ENCODE data around the gene TEX264. TPM values are rescaled to one million over a fixed set of nuclear protein-coding genes. Genes with fewer than 3 reads are reported as not detected.

TEX264 gene
- total RNA-seq, 5 donors from 2014 or later (not counting 1 experiment from before 2014, with no cell fraction given), result 35.9 to 51.0 (median 47.0) TPM

DNA sequence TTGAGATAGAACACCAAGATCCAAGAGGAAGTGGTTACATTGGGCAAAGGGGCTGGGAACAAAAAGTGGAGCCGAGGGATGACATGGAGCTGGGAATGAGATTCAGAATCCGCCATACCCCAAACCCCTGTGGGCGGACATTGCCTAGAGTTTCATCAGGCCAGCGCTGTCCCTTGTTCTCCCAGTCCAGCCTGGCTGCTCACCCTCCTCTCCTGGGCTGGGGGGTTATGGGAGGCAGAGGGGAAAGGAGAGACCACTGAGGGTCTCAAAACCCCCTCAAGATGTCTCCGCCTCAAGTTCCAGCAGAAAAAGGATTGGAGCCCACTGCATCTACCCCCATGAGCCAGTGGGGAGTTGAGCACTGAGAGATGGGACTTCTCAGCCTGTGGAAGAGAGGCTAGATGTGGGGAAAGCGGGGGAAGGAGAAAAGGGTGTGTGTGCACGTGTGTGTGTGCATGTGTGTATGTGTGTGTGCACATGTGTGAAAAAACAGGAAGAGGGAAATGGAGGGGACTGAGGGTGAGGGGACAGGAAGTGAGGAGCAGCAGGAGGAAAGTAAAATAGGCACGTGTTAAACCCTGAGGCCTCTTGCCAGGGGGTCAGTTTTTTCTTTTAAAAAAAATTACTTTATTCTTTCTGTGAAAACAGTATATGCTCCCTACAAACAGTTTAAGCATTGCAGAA, 50.2 kb downstream of the TEX264 start:
- ChIA-PET POLR2A (no interaction called here), CTCF (no interaction called here)
- peaks cover 7 to 33% of the 10 kb centered on the region in 2 experiments for H3K4me1 ChIP-seq (ENCODE audit: control insufficient read depth in 1 of 2, extremely low read depth in 1 of 2, insufficient read depth in 2 of 2, low read length in 2 of 2)
- peaks cover 0 to 3% of the 10 kb centered on the region in 2 experiments for H3K27me3 ChIP-seq (replicated peaks in 1 of 2; ENCODE audit: control insufficient read depth in 2 of 2, extremely low read depth in 1 of 2, insufficient read depth in 2 of 2, low read length in 1 of 2)
- 80% methylated on average over 2 of the region's 8 CpGs for WGBS (ENCODE audit: insufficient coverage)
- ATAC-seq (replicated peaks in 1 of 4) (peak in 1 of 4 experiments; percentile 33), DNase-seq (no peak)
- no peaks in the 10 kb centered on the region for H3K9me3 ChIP-seq
- no peak overlapping the region for H3K4me3 ChIP-seq (ENCODE audit: control insufficient read depth in 1 of 2, extremely low read depth in 1 of 2, low read length in 1 of 2)
- peaks cover 27 to 38% (median 35%) of the 10 kb centered on the region in 3 donors for H3K4me1 Mint-ChIP-seq
- no peaks in the 10 kb centered on the region for H3K36me3 Mint-ChIP-seq
- H3K27ac Mint-ChIP-seq, result peak overlapping the region; percentile 76 to 89
- no peaks in the 10 kb centered on the region for H3K27me3 Mint-ChIP-seq
- no peak overlapping the region for H3K4me3 Mint-ChIP-seq
- H3K9me3 Mint-ChIP-seq, result no peaks in the 10 kb centered on the region
- no peaks in the 10 kb centered on the region for H3K36me3 ChIP-seq (ENCODE audit: control insufficient read depth in 2 of 2, extremely low read depth in 1 of 2, insufficient read depth in 1 of 2, low read length in 1 of 2)
- no peak overlapping the region for H3K27ac ChIP-seq (ENCODE audit: low read length)

DNA sequence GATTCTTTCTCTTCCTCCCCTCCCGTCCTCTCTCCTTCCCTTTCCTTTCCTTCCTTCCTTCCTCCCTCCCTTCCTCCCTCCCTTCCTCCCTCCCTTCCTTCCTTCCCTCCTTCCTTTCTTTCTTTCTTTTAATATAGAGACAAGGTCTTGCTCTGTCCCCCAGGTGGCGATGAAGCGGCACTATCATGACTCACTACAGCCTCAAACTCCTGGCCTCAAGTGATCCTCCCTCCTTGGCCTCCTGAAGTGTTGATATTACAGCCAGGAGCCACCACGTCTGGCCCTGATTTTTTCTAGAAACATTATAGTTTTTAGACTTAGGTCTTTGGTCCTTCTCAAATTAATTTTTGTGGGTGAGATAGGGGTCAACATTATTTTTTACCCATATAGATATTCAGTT, 51.3 kb downstream of the TEX264 start:
- ChIA-PET POLR2A (no interaction called here), CTCF (no interaction called here)
- ATAC-seq (replicated peaks in 1 of 4) (no peak), DNase-seq (no peak)
- peak overlapping the region in 1 of 2 donors; percentile 76 for H3K27ac Mint-ChIP-seq
- Histone ChIP-seq H3K27ac (ENCODE audit: low read length) (no peak overlapping the region), H3K4me3 (ENCODE audit: control insufficient read depth in 1 of 2, extremely low read depth in 1 of 2, low read length in 1 of 2) (no peak overlapping the region), H3K4me1 (ENCODE audit: control insufficient read depth in 1 of 2, extremely low read depth in 1 of 2, insufficient read depth in 2 of 2, low read length in 2 of 2) (peaks cover 7 to 33% of the 10 kb centered on the region in 2 experiments), H3K36me3 (ENCODE audit: control insufficient read depth in 2 of 2, extremely low read depth in 1 of 2, insufficient read depth in 1 of 2, low read length in 1 of 2) (no peaks in the 10 kb centered on the region), H3K9me3 (no peaks in the 10 kb centered on the region), H3K27me3 (replicated peaks in 1 of 2; ENCODE audit: control insufficient read depth in 2 of 2, extremely low read depth in 1 of 2, insufficient read depth in 2 of 2, low read length in 1 of 2) (peaks cover 0 to 3% of the 10 kb centered on the region in 2 experiments)
- H3K4me1 Mint-ChIP-seq, result peaks cover 27 to 38% (median 33%) of the 10 kb centered on the region in 3 donors
- no peaks in the 10 kb centered on the region for H3K9me3 Mint-ChIP-seq
- H3K27me3 Mint-ChIP-seq, result no peaks in the 10 kb centered on the region
- H3K4me3 Mint-ChIP-seq, result no peak overlapping the region
- WGBS (ENCODE audit: insufficient coverage), result no CpG with 5 or more reads among the region's 4 CpGs
- no peaks in the 10 kb centered on the region for H3K36me3 Mint-ChIP-seq

DNA sequence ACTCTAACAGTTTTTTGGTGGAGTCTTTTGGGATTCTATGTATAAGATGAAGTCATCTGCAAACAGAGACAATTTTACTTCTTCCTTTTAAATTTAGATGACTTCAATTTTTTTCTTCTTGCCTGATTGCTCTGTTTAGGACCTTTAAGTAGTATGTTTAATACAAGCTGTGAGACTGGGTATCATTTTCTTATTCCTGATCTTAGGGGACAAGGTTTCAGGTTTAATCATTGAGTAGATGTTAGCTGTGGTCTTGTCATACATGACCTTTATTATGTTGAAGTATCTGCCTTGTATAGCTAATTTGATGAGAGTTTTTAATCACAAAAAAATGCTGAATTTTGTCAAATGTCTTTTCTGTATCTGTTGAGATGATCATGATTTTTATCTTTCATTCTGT, 56.4 kb downstream of the TEX264 start:
- DNase-seq, result no peak
- Histone ChIP-seq H3K36me3 (ENCODE audit: control insufficient read depth in 2 of 2, extremely low read depth in 1 of 2, insufficient read depth in 1 of 2, low read length in 1 of 2) (no peaks in the 10 kb centered on the region), H3K4me1 (ENCODE audit: control insufficient read depth in 1 of 2, extremely low read depth in 1 of 2, insufficient read depth in 2 of 2, low read length in 2 of 2) (no peaks in the 10 kb centered on the region), H3K27me3 (replicated peaks in 1 of 2; ENCODE audit: control insufficient read depth in 2 of 2, extremely low read depth in 1 of 2, insufficient read depth in 2 of 2, low read length in 1 of 2) (no peaks in the 10 kb centered on the region), H3K9me3 (no peaks in the 10 kb centered on the region), H3K27ac (ENCODE audit: low read length) (no peak overlapping the region), H3K4me3 (ENCODE audit: control insufficient read depth in 1 of 2, extremely low read depth in 1 of 2, low read length in 1 of 2) (no peak overlapping the region)
- Mint-ChIP-seq H3K27ac (no peak overlapping the region), H3K4me1 (peaks cover under 1 to 1% (median 1%) of the 10 kb centered on the region in 3 donors), H3K36me3 (no peaks in the 10 kb centered on the region), H3K9me3 (no peaks in the 10 kb centered on the region), H3K27me3 (no peaks in the 10 kb centered on the region), H3K4me3 (no peak overlapping the region)
- ChIA-PET CTCF (no interaction called here), POLR2A (no interaction called here)
- no peak for ATAC-seq (replicated peaks in 1 of 4)

DNA sequence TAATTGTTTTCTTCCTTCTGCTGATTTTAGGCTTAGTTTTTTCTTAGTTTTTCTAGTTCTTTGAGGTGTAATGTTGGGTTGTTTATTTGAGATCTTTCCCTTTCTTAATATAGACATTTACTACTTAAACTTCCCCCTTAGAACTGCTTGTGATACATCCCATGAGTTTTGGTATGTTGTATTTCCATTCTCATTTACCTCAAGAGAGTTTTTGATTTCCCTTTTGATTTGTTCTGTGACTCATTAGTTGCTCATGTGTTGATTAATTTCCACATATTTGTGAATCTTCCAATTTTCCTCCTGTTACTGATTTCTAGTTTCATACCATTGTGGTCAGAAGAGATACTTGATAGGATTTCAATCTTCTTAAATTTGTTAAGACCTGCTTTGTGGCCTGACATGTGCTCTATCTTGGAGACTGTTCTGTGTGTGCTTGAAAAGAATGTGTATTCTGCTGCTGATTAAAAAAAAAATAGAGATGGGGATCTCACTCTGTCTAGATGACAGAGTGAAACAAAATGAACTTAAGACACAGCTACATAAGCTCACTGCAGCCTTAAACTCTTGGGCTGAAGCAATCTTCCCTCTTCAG, 58.1 kb downstream of the TEX264 start:
- ChIA-PET POLR2A (no interaction called here), CTCF (no interaction called here)
- H3K4me1 ChIP-seq (ENCODE audit: control insufficient read depth in 1 of 2, extremely low read depth in 1 of 2, insufficient read depth in 2 of 2, low read length in 2 of 2), result no peaks in the 10 kb centered on the region

DNA sequence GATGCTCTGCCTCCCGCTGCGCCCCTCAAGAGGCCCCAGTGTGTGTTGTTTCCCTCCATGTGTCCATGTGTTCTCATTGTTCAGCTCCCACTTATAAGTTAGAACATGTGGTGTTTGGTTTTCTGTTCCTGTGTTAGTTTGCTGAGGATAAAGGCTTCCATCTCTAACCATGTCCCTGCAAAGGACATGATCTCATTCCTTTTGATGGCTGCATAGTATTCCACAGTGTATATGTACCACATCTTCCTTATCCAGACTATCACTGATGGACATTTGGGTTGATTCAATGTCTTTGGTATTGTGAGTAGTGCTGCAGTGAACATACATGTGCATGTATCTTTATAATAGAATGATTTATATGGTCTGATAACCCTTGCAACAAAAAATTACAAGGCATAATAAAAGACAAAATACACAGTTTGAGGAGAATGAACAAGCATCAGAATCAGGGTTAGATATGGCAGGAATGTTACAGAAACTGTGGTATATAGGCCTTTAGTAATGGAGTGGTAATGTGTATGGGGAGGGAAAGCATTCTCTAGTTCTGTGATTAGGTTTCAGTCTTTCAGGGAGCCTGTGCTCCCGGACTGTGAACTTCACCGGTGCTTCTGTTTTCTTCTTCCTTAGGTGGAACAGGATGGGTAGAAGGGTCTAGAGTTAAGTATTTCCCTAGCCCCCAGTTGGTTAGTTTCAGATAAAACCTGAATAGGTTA, 63.0 kb downstream of the TEX264 start:
- DNase-seq (no peak), ATAC-seq (replicated peaks in 1 of 4) (no peak)
- H3K9me3 Mint-ChIP-seq, result no peaks in the 10 kb centered on the region
- peaks cover 7 to 16% (median 10%) of the 10 kb centered on the region in 3 donors for H3K4me1 Mint-ChIP-seq
- H3K27ac ChIP-seq (ENCODE audit: low read length), result no peak overlapping the region
- H3K4me3 Mint-ChIP-seq, result no peak overlapping the region
- ChIA-PET POLR2A (interaction anchor here in 1 of 2 donors (0.6 kb wide), 1 partner anchor 1068 kb away, joined by 5 read pairs; no protein-coding TSS in a partner anchor), CTCF (no interaction called here)
- no peak overlapping the region for H3K4me3 ChIP-seq (ENCODE audit: control insufficient read depth in 1 of 2, extremely low read depth in 1 of 2, low read length in 1 of 2)
- WGBS (ENCODE audit: insufficient coverage), result 58% methylated on average over 2 of the region's 4 CpGs
- peaks cover 0 to 4% of the 10 kb centered on the region in 2 experiments for H3K4me1 ChIP-seq (ENCODE audit: control insufficient read depth in 1 of 2, extremely low read depth in 1 of 2, insufficient read depth in 2 of 2, low read length in 2 of 2)
- no peaks in the 10 kb centered on the region for H3K36me3 Mint-ChIP-seq
- H3K9me3 ChIP-seq, result no peaks in the 10 kb centered on the region
- H3K27me3 ChIP-seq (replicated peaks in 1 of 2; ENCODE audit: control insufficient read depth in 2 of 2, extremely low read depth in 1 of 2, insufficient read depth in 2 of 2, low read length in 1 of 2), result peaks cover 0 to 6% of the 10 kb centered on the region in 2 experiments
- peaks cover 5 to 28% of the 10 kb centered on the region in 2 donors for H3K27me3 Mint-ChIP-seq
- no peaks in the 10 kb centered on the region for H3K36me3 ChIP-seq (ENCODE audit: control insufficient read depth in 2 of 2, extremely low read depth in 1 of 2, insufficient read depth in 1 of 2, low read length in 1 of 2)
- H3K27ac Mint-ChIP-seq, result no peak overlapping the region

More for the DNA sequence above, 58.1 kb downstream of the TEX264 start:
- Histone ChIP-seq H3K27me3 (replicated peaks in 1 of 2; ENCODE audit: control insufficient read depth in 2 of 2, extremely low read depth in 1 of 2, insufficient read depth in 2 of 2, low read length in 1 of 2) (no peaks in the 10 kb centered on the region), H3K4me3 (ENCODE audit: control insufficient read depth in 1 of 2, extremely low read depth in 1 of 2, low read length in 1 of 2) (no peak overlapping the region), H3K9me3 (no peaks in the 10 kb centered on the region), H3K27ac (ENCODE audit: low read length) (no peak overlapping the region), H3K36me3 (ENCODE audit: control insufficient read depth in 2 of 2, extremely low read depth in 1 of 2, insufficient read depth in 1 of 2, low read length in 1 of 2) (no peaks in the 10 kb centered on the region)
- ATAC-seq (replicated peaks in 1 of 4) (no peak), DNase-seq (no peak)
- H3K4me3 Mint-ChIP-seq, result no peak overlapping the region
- peaks cover 0 to 4% (median 0%) of the 10 kb centered on the region in 3 donors for H3K4me1 Mint-ChIP-seq
- H3K27me3 Mint-ChIP-seq, result no peaks in the 10 kb centered on the region
- no peaks in the 10 kb centered on the region for H3K36me3 Mint-ChIP-seq
- H3K27ac Mint-ChIP-seq, result no peak overlapping the region
- no peaks in the 10 kb centered on the region for H3K9me3 Mint-ChIP-seq

DNA sequence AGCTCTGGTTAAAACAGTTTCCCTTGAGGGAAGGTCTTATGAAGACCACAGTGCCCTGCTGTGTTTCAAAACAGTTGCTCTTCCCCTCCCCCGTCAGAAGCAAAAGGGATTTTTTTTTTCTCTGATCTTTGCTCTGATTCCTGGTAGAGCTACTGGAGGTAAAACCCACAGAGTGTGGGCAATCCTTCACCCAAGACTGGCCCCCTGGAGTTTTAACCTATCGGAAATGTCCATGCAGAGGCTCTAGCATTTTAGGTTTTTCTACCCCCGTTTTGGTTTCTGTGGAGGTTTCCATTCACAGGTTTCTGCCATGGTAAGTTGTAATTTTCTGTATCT, 63.5 kb downstream of the TEX264 start:
- peaks cover 0 to 6% of the 10 kb centered on the region in 2 experiments for H3K27me3 ChIP-seq (replicated peaks in 1 of 2; ENCODE audit: control insufficient read depth in 2 of 2, extremely low read depth in 1 of 2, insufficient read depth in 2 of 2, low read length in 1 of 2)
- DNase-seq (peak in 1 of 35 experiments; percentile 9), ATAC-seq (replicated peaks in 1 of 4) (no peak)
- CTCF ChIA-PET, result interaction anchor here in 1 of 2 donors (0.7 kb wide), 1 partner anchor 754 kb away, joined by 3 read pairs; no protein-coding TSS in a partner anchor
- no peaks in the 10 kb centered on the region for H3K9me3 ChIP-seq
- Mint-ChIP-seq H3K27ac (no peak overlapping the region), H3K4me3 (no peak overlapping the region), H3K9me3 (no peaks in the 10 kb centered on the region), H3K36me3 (no peaks in the 10 kb centered on the region), H3K4me1 (peaks cover 7 to 16% (median 10%) of the 10 kb centered on the region in 3 donors), H3K27me3 (peaks cover 5 to 29% of the 10 kb centered on the region in 2 donors)
- H3K4me1 ChIP-seq (ENCODE audit: control insufficient read depth in 1 of 2, extremely low read depth in 1 of 2, insufficient read depth in 2 of 2, low read length in 2 of 2), result peaks cover 0 to 4% of the 10 kb centered on the region in 2 experiments
- POLR2A ChIA-PET, result no interaction called here
- no peaks in the 10 kb centered on the region for H3K36me3 ChIP-seq (ENCODE audit: control insufficient read depth in 2 of 2, extremely low read depth in 1 of 2, insufficient read depth in 1 of 2, low read length in 1 of 2)
- H3K4me3 ChIP-seq (ENCODE audit: control insufficient read depth in 1 of 2, extremely low read depth in 1 of 2, low read length in 1 of 2), result no peak overlapping the region
- whole genome bisulfite sequencing (ENCODE audit: insufficient coverage), result no CpG with 5 or more reads among the region's 3 CpGs
- no peak overlapping the region for H3K27ac ChIP-seq (ENCODE audit: low read length)

Measured in T-cell (primary cell).